ENCODE data around the gene USO1.
"Not testable (repeated sequence)": the region's sequence is repeated elsewhere in the genome, so short reads cannot be mapped to it uniquely, and the experiment has no call there.

Gene USO1

GRCh38 chr4:75715105-75715799 is 9.1 kb upstream of the USO1 start:
- no peak for DNase-seq (ENCODE audit: low spot score)

GRCh38 chr4:75716054-75716453 is 8.3 kb upstream of the USO1 start:
- not testable (repeated sequence) for DNase-seq (ENCODE audit: low spot score)

- no peak for DNase-seq (ENCODE audit: low spot score)
Measured at GRCh38 chr4:75717408-75717807, 7.0 kb upstream of the USO1 start.

GRCh38 chr4:75718529-75718928 is 5.8 kb upstream of the USO1 start:
- no peak for DNase-seq (ENCODE audit: low spot score)

GRCh38 chr4:75722417-75722816 is 2.0 kb upstream of the USO1 start:
- no peak for DNase-seq (ENCODE audit: low spot score)

- no peak for DNase-seq (ENCODE audit: low spot score)
Measured at GRCh38 chr4:75723163-75724065, 963 bp upstream of the USO1 start.

- DNase-seq (ENCODE audit: low spot score), result peak; percentile 86
Measured at GRCh38 chr4:75724867-75725724, 719 bp downstream of the USO1 start.

GRCh38 chr4:75725942-75726538 is 1.7 kb downstream of the USO1 start:
- not testable (repeated sequence) for DNase-seq (ENCODE audit: low spot score)

GRCh38 chr4:75726577-75726976 is 2.2 kb downstream of the USO1 start:
- DNase-seq (ENCODE audit: low spot score), result no peak

- DNase-seq (ENCODE audit: low spot score), result no peak
Measured at GRCh38 chr4:75727073-75727472, 2.7 kb downstream of the USO1 start.

- no peak for DNase-seq (ENCODE audit: low spot score)
Measured at GRCh38 chr4:75729836-75730235, 5.5 kb downstream of the USO1 start.

- DNase-seq (ENCODE audit: low spot score), result no peak
Measured at GRCh38 chr4:75733369-75733768, 9.0 kb downstream of the USO1 start.

- no peak for DNase-seq (ENCODE audit: low spot score)
Measured at GRCh38 chr4:75735525-75735924, 11.1 kb downstream of the USO1 start.

GRCh38 chr4:75736862-75737261 is 12.5 kb downstream of the USO1 start:
- no peak for DNase-seq (ENCODE audit: low spot score)

GRCh38 chr4:75737398-75737797 is 13.0 kb downstream of the USO1 start:
- no peak for DNase-seq (ENCODE audit: low spot score)

- DNase-seq (ENCODE audit: low spot score), result no peak
Measured at GRCh38 chr4:75741027-75741426, 16.6 kb downstream of the USO1 start.

GRCh38 chr4:75742451-75742850 is 18.1 kb downstream of the USO1 start:
- no peak for DNase-seq (ENCODE audit: low spot score)

- no peak for DNase-seq (ENCODE audit: low spot score)
Measured at GRCh38 chr4:75745161-75745560, 20.8 kb downstream of the USO1 start.

GRCh38 chr4:75745721-75746199 is 21.4 kb downstream of the USO1 start:
- DNase-seq (ENCODE audit: low spot score), result no peak

GRCh38 chr4:75752637-75753036 is 28.3 kb downstream of the USO1 start:
- no peak for DNase-seq (ENCODE audit: low spot score)

- no peak for DNase-seq (ENCODE audit: low spot score)
Measured at GRCh38 chr4:75769036-75769435, 44.7 kb downstream of the USO1 start.

GRCh38 chr4:75771607-75772006 is 47.2 kb downstream of the USO1 start:
- DNase-seq (ENCODE audit: low spot score), result no peak

Data from ecto neural progenitor cell (in vitro differentiated cells).